Measurements from ENCODE around the gene PYY.

DNA sequence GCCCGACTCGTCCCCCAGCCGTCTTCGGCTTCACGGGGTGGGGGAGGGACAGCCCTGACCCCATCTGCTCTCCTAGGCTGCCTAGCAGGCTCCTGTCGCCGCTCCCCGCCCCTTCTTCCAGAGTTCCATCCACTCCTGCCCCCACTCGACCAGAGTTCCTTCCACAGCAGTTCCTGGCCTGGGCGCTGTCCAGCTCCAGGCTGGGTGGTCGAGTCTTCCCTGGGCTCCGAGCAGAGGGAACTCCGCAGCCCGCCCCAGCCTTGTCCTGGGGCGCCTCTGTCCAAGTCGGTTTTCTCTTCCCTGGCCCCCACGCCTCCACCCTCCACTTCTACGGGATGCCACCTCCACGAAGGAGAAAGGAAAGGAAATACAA is 1.4 kb downstream of the PYY start:
- TF ChIP-seq, protein P1, sequence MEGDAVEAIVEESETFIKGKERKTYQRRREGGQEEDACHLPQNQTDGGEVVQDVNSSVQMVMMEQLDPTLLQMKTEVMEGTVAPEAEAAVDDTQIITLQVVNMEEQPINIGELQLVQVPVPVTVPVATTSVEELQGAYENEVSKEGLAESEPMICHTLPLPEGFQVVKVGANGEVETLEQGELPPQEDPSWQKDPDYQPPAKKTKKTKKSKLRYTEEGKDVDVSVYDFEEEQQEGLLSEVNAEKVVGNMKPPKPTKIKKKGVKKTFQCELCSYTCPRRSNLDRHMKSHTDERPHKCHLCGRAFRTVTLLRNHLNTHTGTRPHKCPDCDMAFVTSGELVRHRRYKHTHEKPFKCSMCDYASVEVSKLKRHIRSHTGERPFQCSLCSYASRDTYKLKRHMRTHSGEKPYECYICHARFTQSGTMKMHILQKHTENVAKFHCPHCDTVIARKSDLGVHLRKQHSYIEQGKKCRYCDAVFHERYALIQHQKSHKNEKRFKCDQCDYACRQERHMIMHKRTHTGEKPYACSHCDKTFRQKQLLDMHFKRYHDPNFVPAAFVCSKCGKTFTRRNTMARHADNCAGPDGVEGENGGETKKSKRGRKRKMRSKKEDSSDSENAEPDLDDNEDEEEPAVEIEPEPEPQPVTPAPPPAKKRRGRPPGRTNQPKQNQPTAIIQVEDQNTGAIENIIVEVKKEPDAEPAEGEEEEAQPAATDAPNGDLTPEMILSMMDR (IDR thresholded peaks at IDR 0.05) = no peak
- TF ChIP-seq EZH2 (IDR thresholded peaks at IDR 0.05) (no peak), EZH2phosphoT487 (IDR thresholded peaks at IDR 0.05) (no peak)

Measured in neural progenitor cell (in vitro differentiated cells).